Measurements from ENCODE around the gene FTSJ1.

The FTSJ1 gene

GRCh38 chrX:48482526-48482925 is 6.5 kb downstream of the FTSJ1 start:
- H3F3A ChIP-seq (ENCODE audit: insufficient read depth, low read length), result no peaks in the 10 kb centered on the region
- H3K9me3 ChIP-seq (replicated peaks; ENCODE audit: insufficient read depth, low read length), result no peaks in the 10 kb centered on the region
- H3K9ac ChIP-seq (ENCODE audit: low read length), result no peak overlapping the region
- peaks cover 12% of the 10 kb centered on the region for H3K79me2 ChIP-seq (ENCODE audit: low read length)
- H3K9me2 ChIP-seq (replicated peaks; ENCODE audit: insufficient read depth, low read length), result no peaks in the 10 kb centered on the region
- H3K27ac ChIP-seq (ENCODE audit: low read length), result no peak overlapping the region
- H3K27me3 ChIP-seq (replicated peaks; ENCODE audit: insufficient read depth, low read length), result no peaks in the 10 kb centered on the region
- H2AFZ ChIP-seq (ENCODE audit: low read length), result no peak overlapping the region
- no peak for TF ChIP-seq EZH2 (optimal IDR thresholded peaks at IDR 0.05; ENCODE audit: low read depth, low read length)
- TF ChIP-seq EZH2phosphoT487 (IDR thresholded peaks at IDR 0.05; ENCODE audit: low read length), result no peak
- TF ChIP-seq CTCF (IDR thresholded peaks at IDR 0.05; ENCODE audit: low read length), result no peak
- no peaks in the 10 kb centered on the region; the same call in 1 of the 2 replicates for H3K36me3 ChIP-seq (replicated peaks; ENCODE audit: insufficient read depth, low read length)
- no peak overlapping the region for H3K4me2 ChIP-seq (ENCODE audit: low read depth, low read length)
- no peak overlapping the region for H3K4me3 ChIP-seq (ENCODE audit: low read length)
- H4K20me1 ChIP-seq (ENCODE audit: insufficient read depth, low read length), result no peaks in the 10 kb centered on the region
- H3K4me1 ChIP-seq (ENCODE audit: low read length), result no peaks in the 10 kb centered on the region
- DNase-seq, result no peak

DNA sequence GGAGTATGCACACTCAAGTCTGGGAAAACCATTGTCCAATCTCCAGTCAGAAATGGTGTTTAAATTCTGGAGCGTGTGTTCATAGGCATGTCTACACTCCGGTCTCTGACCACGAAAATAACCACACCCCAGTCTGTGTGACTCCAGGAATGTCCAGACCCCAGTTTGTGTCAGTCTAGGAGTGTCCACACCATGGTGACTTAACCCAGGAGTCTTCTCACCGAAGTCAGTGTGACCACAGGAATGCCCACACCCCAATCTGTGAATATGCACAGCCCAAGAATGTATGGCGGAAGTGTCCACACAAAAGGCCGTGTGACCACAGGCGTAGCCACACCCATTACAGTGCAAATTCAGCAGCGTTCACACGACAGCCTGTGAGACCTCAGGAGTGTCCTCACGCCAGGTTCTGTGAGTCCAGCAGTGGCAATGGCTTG is 11.4 kb downstream of the FTSJ1 start:
- Histone ChIP-seq H3K27ac (ENCODE audit: low read length) (no peak overlapping the region), H3K4me3 (ENCODE audit: low read length) (no peak overlapping the region), H3K36me3 (replicated peaks; ENCODE audit: insufficient read depth, low read length) (no peaks in the 10 kb centered on the region; the same call in 1 of the 2 replicates), H4K20me1 (ENCODE audit: insufficient read depth, low read length) (no peaks in the 10 kb centered on the region), H3F3A (ENCODE audit: insufficient read depth, low read length) (no peaks in the 10 kb centered on the region), H3K79me2 (ENCODE audit: low read length) (no peaks in the 10 kb centered on the region), H2AFZ (ENCODE audit: low read length) (no peak overlapping the region), H3K9me2 (replicated peaks; ENCODE audit: insufficient read depth, low read length) (no peaks in the 10 kb centered on the region), H3K27me3 (replicated peaks; ENCODE audit: insufficient read depth, low read length) (no peaks in the 10 kb centered on the region), H3K9me3 (replicated peaks; ENCODE audit: insufficient read depth, low read length) (no peaks in the 10 kb centered on the region), H3K4me2 (ENCODE audit: low read depth, low read length) (no peak overlapping the region), H3K4me1 (ENCODE audit: low read length) (no peaks in the 10 kb centered on the region), H3K9ac (ENCODE audit: low read length) (no peak overlapping the region)
- DNase-seq, result no peak
- TF ChIP-seq CTCF (IDR thresholded peaks at IDR 0.05; ENCODE audit: low read length) (no peak), EZH2 (optimal IDR thresholded peaks at IDR 0.05; ENCODE audit: low read depth, low read length) (no peak), EZH2phosphoT487 (IDR thresholded peaks at IDR 0.05; ENCODE audit: low read length) (no peak)

DNA sequence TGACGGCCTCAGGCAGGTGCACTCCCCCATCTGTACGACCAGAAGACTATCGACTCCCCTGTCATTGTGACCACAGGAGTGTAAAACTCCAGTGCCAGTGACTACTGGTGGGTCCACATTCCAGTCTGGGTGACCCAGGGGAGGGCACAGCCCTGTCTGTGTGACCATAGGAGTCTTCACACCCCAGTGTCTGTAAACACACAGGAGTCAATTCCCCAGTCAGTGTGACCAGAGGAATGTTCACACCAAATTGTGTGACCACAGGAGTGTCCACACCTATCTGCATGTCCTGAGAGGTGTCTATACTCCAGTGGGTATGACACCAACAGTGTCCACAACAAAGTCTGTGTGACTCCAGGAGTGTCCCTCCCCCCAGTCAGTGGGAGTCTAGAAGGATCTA is 12.0 kb downstream of the FTSJ1 start:
- H3K27ac ChIP-seq (ENCODE audit: low read length), result no peak overlapping the region
- H4K20me1 ChIP-seq (ENCODE audit: insufficient read depth, low read length), result no peaks in the 10 kb centered on the region
- no peak overlapping the region for H3K9ac ChIP-seq (ENCODE audit: low read length)
- H3K9me3 ChIP-seq (replicated peaks; ENCODE audit: insufficient read depth, low read length), result no peaks in the 10 kb centered on the region
- TF ChIP-seq EZH2phosphoT487 (IDR thresholded peaks at IDR 0.05; ENCODE audit: low read length), result no peak
- TF ChIP-seq CTCF (IDR thresholded peaks at IDR 0.05; ENCODE audit: low read length), result no peak
- TF ChIP-seq EZH2 (optimal IDR thresholded peaks at IDR 0.05; ENCODE audit: low read depth, low read length), result no peak
- H3K27me3 ChIP-seq (replicated peaks; ENCODE audit: insufficient read depth, low read length), result no peaks in the 10 kb centered on the region
- H3K79me2 ChIP-seq (ENCODE audit: low read length), result no peaks in the 10 kb centered on the region
- H2AFZ ChIP-seq (ENCODE audit: low read length), result no peak overlapping the region
- DNase-seq, result no peak
- no peaks in the 10 kb centered on the region for H3F3A ChIP-seq (ENCODE audit: insufficient read depth, low read length)
- no peaks in the 10 kb centered on the region; the same call in 1 of the 2 replicates for H3K36me3 ChIP-seq (replicated peaks; ENCODE audit: insufficient read depth, low read length)
- no peaks in the 10 kb centered on the region for H3K9me2 ChIP-seq (replicated peaks; ENCODE audit: insufficient read depth, low read length)
- H3K4me2 ChIP-seq (ENCODE audit: low read depth, low read length), result no peak overlapping the region
- H3K4me3 ChIP-seq (ENCODE audit: low read length), result no peak overlapping the region
- H3K4me1 ChIP-seq (ENCODE audit: low read length), result no peaks in the 10 kb centered on the region

Measured in MM.1S (cell line).